Panc1 (cell line): ENCODE data around the gene SIL1. TPM values are rescaled to one million over a fixed set of nuclear protein-coding genes. Genes with fewer than 3 reads are reported as not detected.

Source experiments
- ATAC-seq: fragments of 200-7000 bp; cut with Tn5 transposase; 2 replicates; pipeline ENCODE4 v1.9.1; 2020; ENCODE audit warnings: mild to moderate bottlenecking, moderate library complexity
- BruUV-seq: library from RNA; stranded (reverse); fragments of 400-500 nt; replicated peaks from 2 replicates; lab custom pipeline; 2021; lab: Mats Ljungman, UMichigan
- CTCF ChIA-PET: fragments of 300-600 bp; sonication (Branson Sonifier 250); formaldehyde crosslinking; loops from one replicate; lab custom pipeline; 2022; ENCODE audit warnings: antibody characterized with exemption; lab: Charles Lee
- POLR2A ChIA-PET: fragments of 300-600 bp; sonication (Branson Sonifier 250); formaldehyde crosslinking; loops from one replicate; lab custom pipeline; 2022; ENCODE audit warnings: antibody characterized with exemption; lab: Charles Lee
- DNase-seq: peaks from one replicate; pipeline ENCODE4 v3.0.0-alpha.2; 2010; ENCODE audit warnings: low read depth, low spot score
- H3K27ac ChIP-seq: 2 replicates; pipeline ENCODE4 v1.5.1; 2011; ENCODE audit warnings: mild to moderate bottlenecking, low read length, inconsistent platforms
- H3K27me3 ChIP-seq: fragments of 200-500 bp; sonication (Bioruptor generic); 2 replicates; pipeline ENCODE4 v1.6.0; 2014; ENCODE audit warnings: low read length, inconsistent platforms; ENCODE audit not compliant: control insufficient read depth, insufficient read depth
- H3K36me3 ChIP-seq: fragments of 200-500 bp; sonication (Bioruptor generic); 2 replicates; pipeline ENCODE4 v1.5.1; 2014; ENCODE audit warnings: inconsistent platforms, mild to moderate bottlenecking, low read length, moderate library complexity; ENCODE audit not compliant: control insufficient read depth, insufficient read depth
- H3K4me1 ChIP-seq: 2 replicates; pipeline ENCODE4 v1.5.1; 2011; ENCODE audit warnings: inconsistent platforms, mild to moderate bottlenecking, low read length, moderate library complexity; ENCODE audit not compliant: control insufficient read depth, insufficient read depth
- H3K4me3 ChIP-seq, 2 experiments: 2 replicates each; pipeline ENCODE4 v1.5.1; 2011 to 2012; ENCODE audit warnings: low read depth in 2 of 2, low read length in 2 of 2, mild to moderate bottlenecking in 2 of 2, inconsistent platforms in 1 of 2, moderate library complexity in 1 of 2
- H3K9me3 ChIP-seq: fragments of 200-500 bp; sonication (Bioruptor generic); 2 replicates; pipeline ENCODE4 v1.5.1; 2014; ENCODE audit warnings: low read depth, mild to moderate bottlenecking, inconsistent platforms, low read length, moderate library complexity; ENCODE audit not compliant: control insufficient read depth, insufficient read depth
- POLR2AphosphoS5 ChIP-seq: IDR thresholded peaks from 2 replicates; pipeline ENCODE4 v1.6.1; 2012; ENCODE audit warnings: mild to moderate bottlenecking, low read depth, low read length, moderate library complexity
- SIN3A ChIP-seq: IDR thresholded peaks from 2 replicates; pipeline ENCODE4 v1.6.1; 2012; ENCODE audit warnings: low read depth, mild to moderate bottlenecking, low read length, moderate library complexity, borderline replicate concordance; ENCODE audit not compliant: insufficient read depth
- TCF7L2 ChIP-seq: IDR thresholded peaks from 2 replicates; pipeline ENCODE4 v1.6.1; 2011; ENCODE audit warnings: mild to moderate bottlenecking, low read depth, low read length, inconsistent platforms
- in situ Hi-C: cut with HindIII; loops from 2 replicates; pipeline ENCODE4 v1.10.0; 2016; ENCODE audit warnings: low sequenced_read_pairs, low pct_unique_long_range_greater_than_20kb
- intact Hi-C: fragments of 100-400 bp; cut with micrococcal nuclease; formaldehyde crosslinking; loops from one replicate; pipeline ENCODE4 v1.10.0; 2022; ENCODE audit not compliant: unreplicated experiment
- total RNA-seq: library from RNA; stranded (reverse); gene quantifications from one replicate; pipeline ENCODE4 v1.2.1, GENCODE V29; 2021; ENCODE audit not compliant: unreplicated experiment
- TF ChIP-seq, protein P1 (sequence below), 2 experiments: IDR thresholded peaks; 2 replicates each; pipeline ENCODE4 v1.6.1; 2011 to 2012; ENCODE audit warnings: low read depth in 2 of 2, control low read depth in 1 of 2, low read length in 1 of 2, mild to moderate bottlenecking in 1 of 2, moderate library complexity in 1 of 2; ENCODE audit not compliant: insufficient read depth in 1 of 2
- TF ChIP-seq, protein P2 (sequence below): fragments of 450-650 bp; IDR thresholded peaks from 2 replicates; pipeline ENCODE4 v1.5.1; 2017; ENCODE audit warnings: mild to moderate bottlenecking

SIL1 gene
- total RNA-seq, 1 experiment from 2014 or later: 35.4 TPM

DNA sequence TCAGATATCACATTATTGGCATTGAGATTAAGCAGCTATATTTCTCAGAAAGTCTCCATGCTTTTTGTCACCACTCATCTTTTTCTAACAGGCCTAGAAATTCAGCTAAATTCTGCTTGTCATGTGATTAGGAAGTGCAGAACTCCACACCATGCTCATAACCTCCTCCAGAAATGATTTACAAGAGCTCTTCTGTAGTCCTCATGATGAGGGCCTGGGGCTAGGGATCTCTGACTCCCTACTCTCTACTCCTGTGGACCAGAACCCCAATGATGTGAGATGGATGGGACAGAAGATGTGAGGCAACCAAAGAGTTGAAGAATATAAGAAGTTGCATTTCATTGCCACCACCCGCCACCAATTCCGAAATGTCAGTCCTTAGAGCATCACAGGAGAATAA is 16.5 kb upstream of the SIL1 start:
- CTCF ChIA-PET: interaction anchor here (0.7 kb wide), 1 partner anchor 419 kb away, joined by 4 read pairs; no protein-coding TSS in a partner anchor
- POLR2A ChIA-PET: interaction anchor here (0.6 kb wide), 1 partner anchor 125 kb away, joined by 5 read pairs; no protein-coding TSS in a partner anchor
- Histone ChIP-seq H3K4me1 (no peaks in the 10 kb centered on the region), H3K9me3 (no peaks in the 10 kb centered on the region), H3K27me3 (no peaks in the 10 kb centered on the region), H3K4me3 (no peak overlapping the region), H3K36me3 (no peaks in the 10 kb centered on the region), H3K27ac (no peak overlapping the region)
- no peak for DNase-seq
- in situ Hi-C loops (no loop called here), intact Hi-C loops (no loop called here)
- no TSS peak for BruUV-seq
- no peak for ATAC-seq
- no peak for TF ChIP-seq POLR2AphosphoS5
- TF ChIP-seq, protein P1, sequence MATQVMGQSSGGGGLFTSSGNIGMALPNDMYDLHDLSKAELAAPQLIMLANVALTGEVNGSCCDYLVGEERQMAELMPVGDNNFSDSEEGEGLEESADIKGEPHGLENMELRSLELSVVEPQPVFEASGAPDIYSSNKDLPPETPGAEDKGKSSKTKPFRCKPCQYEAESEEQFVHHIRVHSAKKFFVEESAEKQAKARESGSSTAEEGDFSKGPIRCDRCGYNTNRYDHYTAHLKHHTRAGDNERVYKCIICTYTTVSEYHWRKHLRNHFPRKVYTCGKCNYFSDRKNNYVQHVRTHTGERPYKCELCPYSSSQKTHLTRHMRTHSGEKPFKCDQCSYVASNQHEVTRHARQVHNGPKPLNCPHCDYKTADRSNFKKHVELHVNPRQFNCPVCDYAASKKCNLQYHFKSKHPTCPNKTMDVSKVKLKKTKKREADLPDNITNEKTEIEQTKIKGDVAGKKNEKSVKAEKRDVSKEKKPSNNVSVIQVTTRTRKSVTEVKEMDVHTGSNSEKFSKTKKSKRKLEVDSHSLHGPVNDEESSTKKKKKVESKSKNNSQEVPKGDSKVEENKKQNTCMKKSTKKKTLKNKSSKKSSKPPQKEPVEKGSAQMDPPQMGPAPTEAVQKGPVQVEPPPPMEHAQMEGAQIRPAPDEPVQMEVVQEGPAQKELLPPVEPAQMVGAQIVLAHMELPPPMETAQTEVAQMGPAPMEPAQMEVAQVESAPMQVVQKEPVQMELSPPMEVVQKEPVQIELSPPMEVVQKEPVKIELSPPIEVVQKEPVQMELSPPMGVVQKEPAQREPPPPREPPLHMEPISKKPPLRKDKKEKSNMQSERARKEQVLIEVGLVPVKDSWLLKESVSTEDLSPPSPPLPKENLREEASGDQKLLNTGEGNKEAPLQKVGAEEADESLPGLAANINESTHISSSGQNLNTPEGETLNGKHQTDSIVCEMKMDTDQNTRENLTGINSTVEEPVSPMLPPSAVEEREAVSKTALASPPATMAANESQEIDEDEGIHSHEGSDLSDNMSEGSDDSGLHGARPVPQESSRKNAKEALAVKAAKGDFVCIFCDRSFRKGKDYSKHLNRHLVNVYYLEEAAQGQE (IDR thresholded peaks at IDR 0.05; ENCODE audit: insufficient read depth in 1 of 2, low read depth in 2 of 2, low read length in 1 of 2): no peak
- TF ChIP-seq TCF7L2: no peak
- no peak for TF ChIP-seq SIN3A
- TF ChIP-seq, protein P2, sequence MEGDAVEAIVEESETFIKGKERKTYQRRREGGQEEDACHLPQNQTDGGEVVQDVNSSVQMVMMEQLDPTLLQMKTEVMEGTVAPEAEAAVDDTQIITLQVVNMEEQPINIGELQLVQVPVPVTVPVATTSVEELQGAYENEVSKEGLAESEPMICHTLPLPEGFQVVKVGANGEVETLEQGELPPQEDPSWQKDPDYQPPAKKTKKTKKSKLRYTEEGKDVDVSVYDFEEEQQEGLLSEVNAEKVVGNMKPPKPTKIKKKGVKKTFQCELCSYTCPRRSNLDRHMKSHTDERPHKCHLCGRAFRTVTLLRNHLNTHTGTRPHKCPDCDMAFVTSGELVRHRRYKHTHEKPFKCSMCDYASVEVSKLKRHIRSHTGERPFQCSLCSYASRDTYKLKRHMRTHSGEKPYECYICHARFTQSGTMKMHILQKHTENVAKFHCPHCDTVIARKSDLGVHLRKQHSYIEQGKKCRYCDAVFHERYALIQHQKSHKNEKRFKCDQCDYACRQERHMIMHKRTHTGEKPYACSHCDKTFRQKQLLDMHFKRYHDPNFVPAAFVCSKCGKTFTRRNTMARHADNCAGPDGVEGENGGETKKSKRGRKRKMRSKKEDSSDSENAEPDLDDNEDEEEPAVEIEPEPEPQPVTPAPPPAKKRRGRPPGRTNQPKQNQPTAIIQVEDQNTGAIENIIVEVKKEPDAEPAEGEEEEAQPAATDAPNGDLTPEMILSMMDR: no peak

DNA sequence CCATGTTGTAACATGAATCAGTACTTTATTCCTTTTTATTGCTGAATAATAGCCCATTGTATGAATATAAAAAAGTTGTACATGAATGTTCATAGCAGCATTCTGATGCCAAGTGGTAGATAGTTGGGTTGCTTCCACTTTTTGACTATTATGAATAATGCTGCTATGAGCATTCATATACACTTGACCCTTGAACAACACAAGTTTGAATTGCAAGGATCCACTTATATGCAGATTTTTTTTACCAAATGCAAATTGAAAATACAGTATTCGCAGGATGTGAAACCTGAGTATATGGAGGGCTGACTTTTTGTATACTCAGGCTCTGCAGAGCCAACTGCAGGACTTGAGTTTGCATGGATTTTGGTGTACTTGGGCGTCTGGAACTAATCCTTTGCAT is 14.7 kb upstream of the SIL1 start:
- Histone ChIP-seq H3K27me3 (no peaks in the 10 kb centered on the region), H3K4me1 (no peaks in the 10 kb centered on the region), H3K27ac (no peak overlapping the region), H3K9me3 (no peaks in the 10 kb centered on the region), H3K4me3 (no peak overlapping the region), H3K36me3 (no peaks in the 10 kb centered on the region)
- TF ChIP-seq POLR2AphosphoS5 (no peak), SIN3A (no peak)
- TF ChIP-seq, protein P1 (IDR thresholded peaks at IDR 0.05; ENCODE audit: insufficient read depth in 1 of 2, low read depth in 2 of 2, low read length in 1 of 2): no peak
- ChIA-PET CTCF (no interaction called here), POLR2A (no interaction called here)
- no peak for DNase-seq
- no peak for ATAC-seq
- BruUV-seq: no TSS peak
- intact Hi-C loops (no loop called here), in situ Hi-C loops (no loop called here)
